GM19328 (cell line): ENCODE results near the gene CERS5.

Experiments
- ATAC-seq: cut with Tn5 transposase; IDR thresholded peaks from one replicate; pipeline ENCODE4 v1.9.1; 2021; ENCODE audit warnings: mild to moderate bottlenecking, moderate library complexity; ENCODE audit not compliant: unreplicated experiment

The CERS5 gene

GRCh38 chr12:50167049-50167828 lies at the start of gene CERS5:
TSS of gene CERS5 (minus strand) at chr12:50167369. CDS start at chr12:50167297, 72 bp downstream.
- peak; percentile 97 for ATAC-seq

- ATAC-seq = no peak
Measured at GRCh38 chr12:50215033-50215432, 47.9 kb upstream of the CERS5 start.

- ATAC-seq = no peak
Measured at GRCh38 chr12:50214018-50214417, 46.8 kb upstream of the CERS5 start.

GRCh38 chr12:50213439-50213838 lies 46.3 kb upstream of the CERS5 start:
- no peak for ATAC-seq

GRCh38 chr12:50212071-50212467 lies 44.9 kb upstream of the CERS5 start:
- no peak for ATAC-seq

- no peak for ATAC-seq
Measured at GRCh38 chr12:50211392-50212070, 44.4 kb upstream of the CERS5 start.

GRCh38 chr12:50207424-50207823 lies 40.3 kb upstream of the CERS5 start:
- ATAC-seq = no peak

GRCh38 chr12:50205648-50206047 lies 38.5 kb upstream of the CERS5 start:
- no peak for ATAC-seq

GRCh38 chr12:50203691-50204090 lies 36.5 kb upstream of the CERS5 start:
- ATAC-seq = no peak

- no peak for ATAC-seq
Measured at GRCh38 chr12:50201987-50202521, 34.9 kb upstream of the CERS5 start.

- no peak for ATAC-seq
Measured at GRCh38 chr12:50200552-50201273, 33.5 kb upstream of the CERS5 start.

GRCh38 chr12:50198829-50199228 lies 31.7 kb upstream of the CERS5 start:
- ATAC-seq = no peak

- ATAC-seq = no peak
Measured at GRCh38 chr12:50197297-50197727, 30.1 kb upstream of the CERS5 start.

GRCh38 chr12:50196537-50196936 lies 29.4 kb upstream of the CERS5 start:
- no peak for ATAC-seq

- no peak for ATAC-seq
Measured at GRCh38 chr12:50195832-50196231, 28.7 kb upstream of the CERS5 start.

GRCh38 chr12:50192908-50193307 lies 25.7 kb upstream of the CERS5 start:
- no peak for ATAC-seq

- ATAC-seq = no peak
Measured at GRCh38 chr12:50192236-50192635, 25.1 kb upstream of the CERS5 start.

GRCh38 chr12:50190859-50191258 lies 23.7 kb upstream of the CERS5 start:
- no peak for ATAC-seq

GRCh38 chr12:50188875-50189575 lies 21.9 kb upstream of the CERS5 start:
- no peak for ATAC-seq

GRCh38 chr12:50188241-50188781 lies 21.1 kb upstream of the CERS5 start:
- ATAC-seq = no peak
